GM19025 (cell line): Measurements from ENCODE around the gene SEPTIN6.
A peak's percentile ranks its signal among the peaks of the same experiment; 100 is the strongest.
"Not testable (repeated sequence)": the region's sequence is repeated elsewhere in the genome, so short reads cannot be mapped to it uniquely, and the experiment has no call there.

Experiments
- ATAC-seq: cut with Tn5 transposase; IDR thresholded peaks from one replicate; pipeline ENCODE4 v1.9.1; 2021; ENCODE audit warnings: mild to moderate bottlenecking, low read depth, moderate library complexity; ENCODE audit not compliant: unreplicated experiment

Gene SEPTIN6

DNA sequence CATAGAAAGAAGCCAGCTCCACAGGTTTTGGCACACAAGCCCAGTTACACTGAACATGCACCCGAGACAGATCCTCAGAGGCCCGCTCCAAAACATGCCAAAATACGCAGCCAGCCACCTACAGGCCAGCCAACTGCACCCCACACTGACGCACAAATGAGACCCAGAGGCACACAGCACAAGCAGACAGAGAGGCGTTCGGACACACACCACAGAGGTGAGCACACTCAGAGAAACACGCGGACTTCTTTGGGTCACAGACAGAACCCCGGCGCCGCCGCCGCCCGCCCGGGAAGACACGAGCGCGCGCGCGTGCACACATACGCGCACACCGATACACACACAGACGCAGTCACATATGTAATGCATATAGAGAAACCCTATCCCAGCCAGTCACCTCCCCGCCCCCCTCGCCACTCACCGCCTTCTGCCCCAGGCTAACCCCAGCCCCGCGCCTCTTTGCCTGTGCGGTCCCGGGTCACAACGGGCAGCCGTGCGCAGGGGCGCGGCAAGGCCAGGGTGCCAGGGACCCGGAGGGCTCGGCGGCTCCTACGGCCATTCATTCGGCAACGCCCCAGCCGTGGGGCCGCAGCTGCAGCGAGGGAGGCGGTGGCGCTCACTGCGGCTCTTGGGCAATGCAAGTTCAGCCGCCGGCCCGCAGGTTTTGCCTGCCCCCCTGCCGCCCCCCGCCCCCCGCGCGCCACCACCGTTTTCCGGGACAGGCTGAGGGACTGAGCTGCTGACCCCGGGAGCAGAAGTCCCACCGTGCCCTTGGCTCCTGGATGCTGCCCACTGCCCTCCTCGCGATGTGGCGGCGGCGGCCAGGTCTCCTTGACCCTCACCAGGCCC, 553 bp downstream of the SEPTIN6 start:
- no peak for ATAC-seq

DNA sequence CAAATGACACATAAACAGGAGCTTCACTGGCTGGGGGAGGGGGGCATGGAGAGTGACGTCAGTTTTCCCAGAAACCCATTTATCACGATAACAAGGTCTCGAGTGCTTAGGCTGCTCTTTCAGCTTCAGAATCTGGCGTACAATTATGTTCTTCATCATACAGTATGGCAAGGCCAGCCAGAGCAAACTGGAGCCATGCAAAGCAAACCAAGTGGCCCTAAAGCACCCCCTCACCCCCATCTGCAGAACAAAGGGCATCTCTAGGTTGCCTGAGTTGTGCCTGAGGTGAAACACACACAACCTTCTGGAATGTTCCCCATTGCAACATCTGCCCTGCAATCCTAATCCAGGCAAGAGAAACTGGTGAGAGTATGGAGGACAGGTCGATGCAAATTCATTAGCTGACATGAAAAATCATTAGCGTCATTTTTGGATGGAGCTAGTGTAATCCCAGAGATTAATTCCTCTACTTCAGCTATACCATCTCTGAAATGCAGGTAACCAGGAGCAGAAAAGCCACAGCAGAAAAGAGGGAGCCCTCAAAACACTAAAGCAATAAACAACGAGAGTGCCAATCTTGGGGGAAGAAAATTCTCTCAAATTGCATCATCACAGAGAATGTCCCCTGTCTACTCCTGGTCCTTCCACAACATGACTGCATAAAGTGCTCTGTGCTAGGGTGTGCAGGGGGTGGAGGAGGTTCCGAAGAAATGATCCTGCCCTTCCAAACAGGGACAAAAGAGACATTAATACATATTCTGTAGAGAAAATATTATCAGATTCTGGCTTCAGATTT, 1.8 kb downstream of the SEPTIN6 start:
- no peak for ATAC-seq

DNA sequence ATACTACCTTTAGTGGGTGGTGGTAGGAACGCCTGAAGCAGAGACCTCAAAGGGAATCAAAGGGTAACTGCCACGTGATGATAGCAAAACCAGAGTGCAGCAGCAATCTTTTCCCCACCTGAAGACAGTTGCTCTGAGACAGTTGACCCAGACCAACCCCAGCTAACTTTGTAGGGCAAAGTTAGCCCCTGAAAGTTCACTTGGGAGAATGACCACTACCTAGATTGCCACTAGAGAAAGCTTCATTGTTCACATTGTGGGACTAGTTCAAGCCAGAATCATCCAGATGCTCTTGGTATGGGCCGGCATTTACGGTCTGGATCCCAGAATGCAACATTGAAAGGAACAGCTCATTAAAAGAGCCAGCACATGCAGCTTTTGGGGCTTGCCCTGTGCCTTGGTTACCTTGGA, 4.1 kb downstream of the SEPTIN6 start:
- ATAC-seq: no peak

DNA sequence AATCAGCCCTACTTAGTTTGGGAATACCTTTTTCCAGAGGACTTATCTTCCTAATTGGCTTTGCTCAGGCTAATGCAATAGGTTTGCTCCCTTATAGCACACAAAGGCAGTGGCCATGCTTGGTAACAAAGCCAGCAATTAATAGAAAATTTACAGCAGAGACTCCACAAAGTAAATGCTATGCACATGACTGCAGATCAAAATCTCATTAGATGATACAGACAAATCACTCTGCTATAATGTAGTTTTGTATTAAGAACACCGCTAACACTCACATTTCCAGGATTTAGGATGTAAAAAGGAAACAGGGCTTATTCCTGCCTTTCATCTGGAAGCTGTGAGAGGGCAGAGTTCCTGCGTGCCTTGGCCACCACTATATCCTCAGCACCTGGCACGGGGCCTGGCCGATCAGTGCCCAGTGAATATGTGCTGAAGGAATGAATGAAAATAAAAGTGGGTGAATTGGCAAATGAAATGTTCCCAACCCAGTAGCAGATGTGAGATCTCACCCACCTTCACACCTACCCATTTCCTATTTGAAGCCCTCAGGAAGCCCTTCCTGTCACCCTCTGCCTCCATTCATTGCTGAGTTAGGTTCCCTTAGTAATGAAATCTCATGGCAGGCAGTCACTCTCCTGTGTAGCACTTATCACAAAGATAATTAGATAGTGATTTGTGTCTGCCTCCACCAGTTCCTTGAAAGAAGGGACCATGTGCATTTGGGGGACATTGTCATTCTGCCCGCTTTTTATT, 5.1 kb downstream of the SEPTIN6 start:
- ATAC-seq: no peak

DNA sequence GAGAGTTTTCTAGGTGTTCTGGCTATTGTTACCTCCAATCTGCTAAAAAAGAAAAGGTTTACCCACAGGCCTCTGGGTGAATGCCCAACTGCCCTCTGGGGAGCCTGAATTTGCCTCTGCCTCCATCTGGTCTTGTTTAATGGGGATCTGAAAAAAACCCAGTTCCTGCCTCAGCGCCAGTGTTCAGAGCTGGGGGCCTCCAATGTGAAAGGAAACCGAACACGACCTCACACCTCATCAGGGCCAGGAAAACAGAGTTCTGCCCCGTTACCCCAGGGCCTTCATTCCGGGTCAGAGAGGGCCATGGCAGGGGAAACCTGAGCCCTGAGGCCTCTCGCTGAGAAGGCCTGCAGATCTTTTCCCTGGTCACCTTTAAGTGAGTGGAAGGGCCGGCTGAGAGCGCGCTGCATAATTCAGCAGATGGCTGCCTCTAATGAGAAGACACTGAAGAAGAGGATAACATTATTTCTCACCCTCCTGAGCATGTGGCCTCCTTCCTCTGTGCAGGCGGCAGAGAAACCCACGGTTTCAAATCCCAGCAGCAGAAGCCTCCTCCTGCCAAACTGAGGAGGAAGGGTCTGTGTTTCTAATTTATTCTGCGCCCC, 6.8 kb downstream of the SEPTIN6 start:
- peak; percentile 35 for ATAC-seq

DNA sequence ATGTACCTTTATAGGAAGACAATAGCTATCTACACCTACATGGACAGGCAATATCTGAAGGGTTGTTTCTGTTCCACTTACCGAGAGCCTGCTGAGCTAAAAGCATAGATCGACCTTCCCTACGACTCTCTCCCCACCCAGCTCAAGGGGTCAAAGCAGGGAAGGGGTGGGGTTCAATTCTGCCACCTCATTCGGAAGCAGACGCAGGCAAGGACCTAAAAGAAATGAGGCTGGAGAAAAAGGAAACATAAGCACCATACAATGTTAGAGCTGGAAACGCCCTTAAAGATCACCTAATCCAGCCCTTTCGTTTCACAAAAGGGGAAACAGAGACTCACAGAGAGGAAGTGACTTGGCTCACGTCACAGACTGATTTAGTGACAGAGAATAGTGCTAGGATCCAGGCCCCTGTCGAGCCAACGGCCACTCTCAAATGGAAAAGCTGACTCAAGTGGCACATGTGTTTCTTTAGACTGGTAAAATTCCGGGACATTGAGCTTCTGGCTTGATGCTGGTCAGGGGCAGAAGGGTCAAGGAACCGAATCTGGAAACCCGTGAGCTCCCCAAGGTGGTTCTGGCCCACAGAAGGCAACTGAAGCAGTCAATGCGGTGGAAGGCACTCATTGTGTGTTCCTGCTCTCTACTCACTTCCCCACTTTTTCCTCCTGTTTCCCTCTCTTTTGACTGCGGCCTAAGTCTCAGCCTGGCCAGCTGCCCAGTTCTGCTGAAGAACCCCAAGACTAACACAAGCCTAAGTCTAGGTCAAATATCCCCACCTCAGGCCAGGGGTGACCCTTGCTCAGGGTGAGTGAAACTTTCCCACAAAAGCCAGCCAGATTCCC, 7.5 kb downstream of the SEPTIN6 start:
- no peak for ATAC-seq

DNA sequence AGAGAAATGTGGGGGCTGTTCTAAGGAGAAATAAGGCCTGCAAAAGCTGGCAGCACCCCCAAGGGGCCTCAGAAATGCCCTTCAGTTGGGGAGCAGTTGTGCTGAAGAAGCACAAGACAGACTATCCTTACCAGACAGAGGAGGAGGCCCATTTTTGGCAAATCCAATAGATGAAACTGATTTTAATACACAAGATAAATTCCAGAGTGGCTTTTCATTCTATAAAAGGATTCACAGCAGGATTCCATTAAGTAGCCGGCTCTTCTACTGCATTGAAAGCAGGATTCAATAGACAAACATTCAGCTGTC, 8.1 kb downstream of the SEPTIN6 start:
- ATAC-seq: no peak

DNA sequence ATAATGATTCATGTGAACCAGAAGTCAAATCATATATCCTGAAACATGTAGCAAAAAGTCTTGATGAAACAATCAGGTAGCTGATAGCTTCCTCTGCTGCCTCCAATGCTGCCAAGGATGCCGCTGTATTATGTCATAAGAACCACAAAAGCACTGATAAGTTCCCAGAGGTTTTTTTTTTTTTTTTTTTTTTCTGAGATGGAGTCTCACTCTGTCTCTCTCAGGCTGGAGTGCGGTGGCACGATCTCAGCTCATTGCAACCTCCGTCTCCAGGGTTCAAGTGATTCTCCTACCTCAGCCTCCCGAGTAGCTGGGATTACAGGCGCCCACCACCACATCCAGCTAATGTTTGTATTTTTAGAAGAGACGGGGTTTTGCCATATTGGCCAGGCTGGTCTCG, 8.7 kb downstream of the SEPTIN6 start:
- ATAC-seq: not testable (repeated sequence)

DNA sequence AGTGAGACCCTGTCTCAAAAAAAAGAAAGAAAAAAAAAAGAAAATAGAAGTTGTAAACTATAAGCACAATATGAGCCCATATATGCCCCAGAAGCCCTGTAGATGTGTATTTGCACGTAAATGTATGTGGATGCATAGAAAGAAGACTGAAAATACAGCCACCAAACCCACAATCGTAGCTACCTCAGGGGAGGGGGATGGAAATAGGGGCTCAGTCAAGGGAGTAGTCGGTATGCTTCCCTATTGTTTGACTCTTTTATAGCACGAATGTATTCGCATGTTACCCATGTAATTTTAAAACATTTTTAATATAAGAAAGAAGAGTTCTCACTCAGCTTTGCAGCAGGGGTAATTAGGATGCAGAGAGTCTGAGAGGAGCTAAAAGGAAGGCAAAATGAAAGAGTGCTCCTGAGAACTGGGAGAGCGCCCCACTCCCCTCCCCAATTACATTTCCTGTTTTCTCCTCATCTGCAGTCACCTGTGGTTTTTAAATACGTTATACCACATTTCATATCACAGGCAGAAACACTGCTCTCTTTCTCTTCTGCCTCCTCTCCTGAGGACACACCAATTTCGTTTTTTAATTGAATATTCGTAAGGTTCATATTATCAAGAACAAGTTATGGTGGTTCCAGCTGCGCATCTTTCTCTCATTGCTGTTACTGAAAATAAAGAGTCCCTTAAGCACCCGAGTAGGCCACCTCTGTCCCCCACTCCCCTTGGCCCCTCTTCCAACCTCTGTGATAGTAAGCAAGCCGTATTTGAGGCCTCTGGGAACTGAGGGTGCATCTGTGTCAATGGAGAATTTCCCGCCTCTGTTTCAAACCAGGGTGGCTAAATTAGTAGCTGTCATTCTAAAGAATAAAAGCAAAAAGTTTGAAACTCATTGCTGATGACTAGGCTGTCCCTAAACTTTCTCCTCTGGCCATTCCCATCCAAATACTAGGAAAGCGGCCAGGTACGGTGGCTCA, 10.7 kb downstream of the SEPTIN6 start:
- no peak for ATAC-seq

DNA sequence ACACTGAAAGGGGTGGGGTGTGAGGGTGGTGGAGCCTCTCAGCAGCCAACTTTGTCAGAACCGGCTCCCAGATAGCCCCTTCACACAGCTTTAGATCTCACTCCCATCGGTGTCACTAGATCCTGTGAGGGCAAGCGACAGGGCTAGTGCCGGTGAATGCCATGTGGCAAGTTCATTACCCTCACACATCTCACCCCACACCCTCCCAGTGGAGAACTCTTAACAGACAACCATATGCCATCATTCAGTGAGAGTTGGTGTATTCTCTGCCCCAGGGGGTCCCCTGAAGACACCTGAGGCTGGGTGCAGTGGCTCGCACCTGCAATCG, 15.3 kb downstream of the SEPTIN6 start:
- no peak for ATAC-seq

DNA sequence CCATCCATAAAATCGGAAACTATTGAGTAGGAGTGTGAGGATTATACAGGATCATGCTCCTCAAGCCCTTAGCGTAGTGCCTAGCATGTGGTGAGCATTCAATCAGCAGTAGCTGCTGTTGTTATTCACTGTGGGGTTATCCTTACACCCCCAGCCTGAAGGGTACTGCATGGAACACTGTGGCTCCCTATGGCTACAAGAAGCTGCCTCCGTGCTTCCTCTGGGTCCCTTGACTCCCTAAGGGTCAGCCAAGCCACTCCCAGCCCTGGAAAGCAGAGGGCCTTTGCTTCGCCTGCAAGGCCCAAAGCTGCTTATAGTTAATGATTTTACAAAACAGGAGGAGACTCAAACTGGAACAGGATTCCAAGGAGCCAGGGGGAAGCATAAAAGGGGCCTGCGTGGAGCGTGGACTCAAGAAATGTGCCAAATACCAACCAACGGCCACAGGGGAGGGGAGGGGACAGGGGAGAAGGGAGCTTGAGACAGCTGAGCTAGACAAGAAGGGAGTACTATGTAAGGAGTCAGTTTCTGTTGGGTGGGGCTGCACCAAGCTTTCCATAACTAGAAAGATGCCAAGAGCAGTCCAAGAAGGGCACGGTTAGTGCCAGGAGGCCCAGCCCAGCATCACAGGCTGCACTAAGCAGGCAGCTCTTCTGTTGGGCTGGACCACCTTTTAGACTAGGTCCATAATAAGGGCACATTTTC, 15.9 kb downstream of the SEPTIN6 start:
- ATAC-seq: no peak

DNA sequence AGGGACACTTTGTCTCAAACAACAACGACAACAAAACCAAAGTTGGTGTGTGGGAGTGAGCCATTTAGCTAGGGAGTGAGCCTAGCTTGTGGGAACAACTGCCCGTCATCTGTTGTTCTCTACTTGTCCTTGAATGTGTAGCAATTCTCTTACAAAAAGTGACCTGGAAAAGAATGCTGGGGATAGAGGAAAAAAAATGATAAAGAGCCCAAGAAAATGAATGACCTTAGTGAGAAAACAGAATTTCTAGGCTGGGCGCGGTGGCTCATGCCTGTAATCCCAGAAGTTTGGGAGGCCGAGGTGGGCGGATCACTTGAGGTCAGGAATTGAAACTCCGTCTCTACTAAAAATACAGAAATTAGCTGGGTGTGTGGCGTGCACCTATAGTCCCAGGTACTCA, 19.6 kb downstream of the SEPTIN6 start:
- no peak for ATAC-seq

DNA sequence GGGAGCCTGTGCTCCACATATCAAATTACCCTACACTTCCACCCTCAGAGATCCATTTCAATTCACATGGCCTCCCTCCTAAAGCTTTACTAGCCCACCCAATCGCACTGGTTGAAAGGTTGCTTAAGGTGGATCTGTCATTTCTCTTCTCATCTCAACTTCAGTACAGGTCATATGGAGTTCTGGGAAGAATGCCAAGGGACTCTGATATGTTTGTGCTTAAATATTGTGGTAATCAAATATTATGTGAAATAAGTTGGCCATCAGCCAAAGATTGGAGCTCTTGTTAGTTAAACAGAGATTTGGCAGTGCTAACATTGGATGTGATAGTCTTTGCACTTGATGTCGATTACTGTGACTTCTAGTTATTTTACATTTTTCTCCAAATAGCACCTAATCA, 20.5 kb downstream of the SEPTIN6 start:
- no peak for ATAC-seq

DNA sequence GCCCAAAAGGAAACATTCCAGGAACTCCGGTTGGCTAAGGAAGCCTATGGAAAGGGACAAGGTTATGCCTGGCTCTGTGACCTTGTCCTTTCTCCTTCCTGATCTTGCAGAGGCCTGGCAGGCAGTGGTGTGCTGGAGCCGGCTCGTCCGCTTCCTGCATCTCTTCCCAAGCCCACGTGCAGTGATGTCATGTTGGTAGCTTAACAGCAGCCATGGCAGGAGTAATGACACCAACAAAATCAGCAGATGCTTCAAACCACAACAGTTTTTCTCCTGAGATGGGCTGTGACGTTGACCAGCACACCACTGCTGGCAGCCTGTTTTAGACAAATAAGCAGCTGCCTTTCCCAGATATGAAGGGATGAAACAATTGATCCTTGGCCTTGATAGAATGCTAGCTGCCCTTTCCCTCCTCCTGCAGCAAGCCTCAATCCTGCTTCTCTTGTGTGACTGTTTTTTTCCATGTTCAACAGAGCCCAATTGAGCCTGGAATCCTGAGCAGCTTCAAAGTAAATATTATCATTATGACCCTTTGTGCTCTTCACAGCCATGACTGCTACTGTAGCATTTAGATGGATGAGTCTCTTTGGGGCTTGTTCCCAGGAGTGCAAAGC, 23.4 kb downstream of the SEPTIN6 start:
- ATAC-seq: no peak

DNA sequence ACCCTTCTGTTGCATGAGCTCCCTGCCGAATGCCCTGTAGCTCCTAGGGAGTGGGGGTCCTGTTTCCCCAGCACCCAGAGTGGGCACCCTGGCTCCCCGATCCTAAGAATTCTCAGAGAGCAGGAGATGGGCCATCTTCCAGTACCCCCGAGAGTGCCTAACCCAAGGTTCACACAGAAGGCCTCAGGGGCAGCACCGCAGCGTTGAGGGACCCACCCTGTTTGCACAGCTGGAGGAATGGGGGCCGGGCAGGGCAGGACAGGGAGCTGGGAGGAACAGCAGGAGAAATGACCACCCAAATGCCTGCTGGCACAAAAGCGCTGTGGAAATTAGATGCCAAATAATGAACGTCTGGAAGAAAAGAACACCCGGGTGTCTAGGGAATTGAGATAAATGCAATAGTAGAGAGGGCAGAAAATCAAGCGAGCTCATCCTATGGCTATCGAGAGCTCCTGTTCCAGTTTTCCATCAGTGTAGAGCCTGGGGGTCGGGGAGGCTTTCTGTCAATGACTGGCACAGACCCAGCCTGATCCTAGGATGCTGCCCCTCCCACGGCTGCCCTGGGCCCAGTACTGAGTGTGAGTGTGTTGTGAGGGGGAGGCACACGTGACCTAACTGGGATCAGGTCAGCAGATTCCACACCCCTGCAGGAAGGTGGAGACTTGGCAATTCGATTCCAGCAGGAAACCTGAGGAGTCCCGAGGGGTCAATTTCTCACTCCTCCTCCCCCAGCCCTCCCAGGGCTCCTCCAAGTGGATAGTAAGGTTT, 25.7 kb downstream of the SEPTIN6 start:
- ATAC-seq: no peak

DNA sequence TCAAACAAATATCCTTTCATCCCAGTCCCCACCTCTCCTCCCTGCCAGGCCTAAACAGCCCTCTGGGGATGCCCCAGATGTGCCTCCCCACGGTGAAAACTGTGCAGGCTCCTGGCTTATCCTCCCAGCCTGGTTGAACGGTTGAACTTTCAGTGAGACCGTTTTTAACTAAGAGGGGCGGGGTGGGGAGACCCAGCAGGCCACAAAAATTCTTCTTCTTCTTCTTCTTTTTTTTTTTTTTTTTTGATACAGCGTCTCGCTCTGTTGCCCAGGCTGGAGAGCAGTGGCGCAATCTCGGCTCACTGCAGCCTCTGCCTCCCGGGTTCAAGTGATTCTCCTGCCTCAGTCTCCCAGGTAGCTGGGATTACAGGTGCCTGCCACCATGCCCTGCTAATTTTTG, 28.1 kb downstream of the SEPTIN6 start:
- not testable (repeated sequence) for ATAC-seq

DNA sequence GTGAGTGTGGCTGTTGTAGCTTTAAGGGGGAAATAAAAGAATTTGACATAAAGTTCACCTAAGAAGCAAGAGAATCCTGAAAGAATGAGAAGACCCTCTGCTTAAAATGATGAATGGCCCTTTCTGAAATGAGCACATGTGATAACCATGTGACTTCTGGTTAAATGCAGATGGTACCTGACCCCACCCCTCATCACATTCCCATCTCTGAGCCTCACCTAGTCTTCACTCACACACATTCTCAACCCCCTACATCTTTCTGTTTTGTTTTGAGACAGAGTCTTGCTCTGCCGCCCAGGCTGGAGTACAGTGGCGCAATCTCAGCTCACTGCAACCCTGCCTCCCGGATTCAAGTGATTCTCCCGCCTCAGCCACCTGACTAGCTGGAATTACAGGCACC, 31.5 kb downstream of the SEPTIN6 start:
- ATAC-seq: no peak
